DLD1 (cell line): ENCODE data around the gene CCSER2.
"Not testable (repeated sequence)": the region's sequence is repeated elsewhere in the genome, so short reads cannot be mapped to it uniquely, and the experiment has no call there.

Experiments
- in situ Hi-C: cut with HindIII; loops from 2 replicates; pipeline ENCODE4 v1.10.0; 2017; ENCODE audit warnings: low sequenced_read_pairs

Gene CCSER2

GRCh38 chr10:84447701-84448400 is 119.5 kb downstream of the CCSER2 start:
- in situ Hi-C loops, result no loop called here

GRCh38 chr10:84449351-84449750 is 121.0 kb downstream of the CCSER2 start:
- in situ Hi-C loops, result not testable (repeated sequence)

- in situ Hi-C loops, result no loop called here
Observed at GRCh38 chr10:84452003-84452402, 123.6 kb downstream of the CCSER2 start.

- in situ Hi-C loops, result no loop called here
Observed at GRCh38 chr10:84453303-84453702, 124.9 kb downstream of the CCSER2 start.

GRCh38 chr10:84456126-84456525 is 127.7 kb downstream of the CCSER2 start:
- in situ Hi-C loops, result no loop called here

GRCh38 chr10:84460520-84460919 is 132.1 kb downstream of the CCSER2 start:
- in situ Hi-C loops, result no loop called here

- in situ Hi-C loops, result no loop called here
Observed at GRCh38 chr10:84469470-84469869, 141.1 kb downstream of the CCSER2 start.

- in situ Hi-C loops, result no loop called here
Observed at GRCh38 chr10:84473136-84473535, 144.7 kb downstream of the CCSER2 start.

- in situ Hi-C loops, result no loop called here
Observed at GRCh38 chr10:84477398-84478128, 149.2 kb downstream of the CCSER2 start.

- in situ Hi-C loops, result no loop called here
Observed at GRCh38 chr10:84478151-84478550, 149.8 kb downstream of the CCSER2 start.

GRCh38 chr10:84478679-84479078 is 150.3 kb downstream of the CCSER2 start:
- in situ Hi-C loops, result no loop called here

- in situ Hi-C loops, result no loop called here
Observed at GRCh38 chr10:84484541-84484940, 156.2 kb downstream of the CCSER2 start.

GRCh38 chr10:84493361-84493760 is 165.0 kb downstream of the CCSER2 start:
- in situ Hi-C loops, result no loop called here

GRCh38 chr10:84493951-84494848 is 165.8 kb downstream of the CCSER2 start:
- in situ Hi-C loops, result no loop called here

GRCh38 chr10:84494849-84495180 is 166.4 kb downstream of the CCSER2 start:
- in situ Hi-C loops, result no loop called here

GRCh38 chr10:84497978-84498377 is 169.6 kb downstream of the CCSER2 start:
- in situ Hi-C loops, result no loop called here

GRCh38 chr10:84499039-84499438 is 170.7 kb downstream of the CCSER2 start:
- in situ Hi-C loops, result not testable (repeated sequence)

- in situ Hi-C loops, result no loop called here
Observed at GRCh38 chr10:84499846-84500245, 171.5 kb downstream of the CCSER2 start.

GRCh38 chr10:84510121-84510520 is 181.7 kb downstream of the CCSER2 start:
- in situ Hi-C loops, result no loop called here

- in situ Hi-C loops, result no loop called here
Observed at GRCh38 chr10:84511106-84511505, 182.7 kb downstream of the CCSER2 start.

GRCh38 chr10:84511709-84512285 is 183.4 kb downstream of the CCSER2 start:
- in situ Hi-C loops, result no loop called here
